ENCODE data around the gene CDC20.

The CDC20 gene

GRCh38 chr1:43329995-43330751 lies 28.6 kb upstream of the CDC20 start:
- no peak for DNase-seq

DNA sequence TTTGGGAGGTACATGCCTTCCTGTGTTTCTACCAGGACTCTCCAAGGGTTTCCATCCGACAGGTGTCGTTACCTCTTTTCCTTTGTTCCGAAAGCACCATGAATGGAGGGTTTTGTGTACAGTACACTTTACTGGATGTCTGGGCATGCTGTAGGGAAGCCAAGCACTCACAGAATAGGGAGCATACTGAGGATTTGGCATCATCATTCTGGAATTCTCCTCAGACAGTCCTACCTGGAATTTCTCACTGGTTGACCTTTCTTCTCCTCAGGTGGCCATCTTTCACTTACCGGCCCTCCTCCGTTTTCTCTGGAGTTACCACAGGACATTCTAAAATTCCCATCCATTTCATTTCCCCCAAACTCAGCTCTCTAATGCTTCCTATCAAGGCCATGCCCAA lies 27.1 kb upstream of the CDC20 start:
- DNase-seq = no peak

DNA sequence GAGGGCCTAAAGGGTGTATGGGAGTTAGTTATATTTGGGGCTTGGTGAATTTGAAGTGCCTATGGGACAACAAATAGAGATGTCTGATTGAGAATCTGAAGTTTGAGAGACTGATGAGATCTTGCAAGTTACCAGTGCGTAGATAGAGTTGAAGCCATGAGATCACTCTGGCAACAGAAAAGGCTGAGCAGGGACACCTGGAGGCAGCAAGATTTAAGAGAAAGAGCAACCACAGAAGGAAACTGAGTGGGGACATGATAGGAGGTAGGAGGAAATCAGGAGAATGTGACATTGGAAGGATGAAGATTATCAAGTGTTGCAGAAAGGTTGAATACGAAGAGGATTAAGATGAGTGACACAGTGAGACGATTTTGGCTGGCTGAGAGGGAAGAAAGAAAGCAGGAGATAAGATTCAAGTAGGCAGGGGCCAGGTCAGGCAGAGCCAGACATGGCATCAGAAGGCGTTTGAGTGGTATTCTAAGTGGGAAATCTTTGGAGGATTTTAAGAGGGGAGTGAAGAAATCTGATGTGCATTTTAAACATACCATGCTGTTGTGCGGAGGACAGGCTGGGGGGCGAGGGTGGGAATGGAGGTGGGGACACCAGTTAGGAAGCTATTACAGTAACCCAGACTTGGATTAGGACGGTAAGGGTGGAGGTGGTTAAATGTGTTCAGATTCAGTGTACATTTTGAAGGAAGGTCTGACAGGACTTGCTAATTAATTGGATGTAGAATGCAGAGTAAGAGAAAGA lies 24.2 kb upstream of the CDC20 start:
- no peak for DNase-seq

DNA sequence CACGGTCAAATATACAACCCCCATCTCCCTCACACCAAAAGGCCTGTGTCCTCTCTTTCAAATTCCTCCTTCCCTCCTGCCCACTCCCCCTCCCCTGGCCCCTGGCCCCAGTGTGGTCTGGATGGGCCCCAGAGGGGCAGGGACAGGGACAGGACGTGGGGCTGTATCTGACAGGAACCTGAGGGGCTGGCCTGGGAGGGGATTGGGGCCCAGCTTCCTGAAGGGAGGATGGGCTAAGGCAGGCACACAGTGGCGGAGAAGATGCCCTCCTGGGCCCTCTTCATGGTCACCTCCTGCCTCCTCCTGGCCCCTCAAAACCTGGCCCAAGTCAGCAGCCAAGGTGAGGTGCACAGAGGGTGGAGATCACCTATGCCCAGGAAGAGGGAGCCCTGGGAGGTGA lies 21.2 kb upstream of the CDC20 start, which contains the start of gene MPL:
Gene MPL (plus strand): TSS at position 231 of the 400 bp plus-strand sequence. CDS start 31 bp downstream, at position 262.
- DNase-seq = no peak

- no peak for DNase-seq
Measured at GRCh38 chr1:43338001-43338400, 20.8 kb upstream of the CDC20 start.

- no peak for DNase-seq
Measured at GRCh38 chr1:43339584-43340232, 19.1 kb upstream of the CDC20 start.

- DNase-seq = no peak
Measured at GRCh38 chr1:43340559-43340958, 18.2 kb upstream of the CDC20 start.

DNA sequence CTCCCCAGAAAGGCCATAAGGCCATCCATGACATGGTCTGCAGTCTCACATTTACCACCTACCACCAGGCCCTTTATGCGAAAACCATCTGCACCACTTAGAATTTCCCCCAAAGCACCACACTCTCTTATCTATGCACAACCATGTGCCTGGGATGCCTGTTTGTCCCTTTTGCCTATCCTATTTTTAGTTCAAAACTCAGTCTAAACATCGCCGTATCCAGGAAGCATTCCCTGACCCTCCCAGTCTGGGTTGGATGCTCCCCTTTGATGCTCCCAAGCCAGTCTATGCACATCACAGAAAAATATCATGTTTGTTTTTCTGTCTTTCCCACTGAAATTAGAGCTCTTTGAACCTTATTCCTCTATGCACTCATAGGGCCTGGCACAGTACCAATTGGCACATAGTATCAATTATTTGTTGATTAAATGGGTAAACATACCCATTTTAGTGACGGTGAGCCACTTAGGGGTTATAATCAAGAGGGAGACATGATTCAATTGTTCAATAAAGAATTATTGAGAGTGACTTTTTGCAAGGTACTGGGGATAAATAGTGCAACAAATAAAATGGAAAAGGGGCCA lies 14.4 kb upstream of the CDC20 start:
- DNase-seq = no peak

DNA sequence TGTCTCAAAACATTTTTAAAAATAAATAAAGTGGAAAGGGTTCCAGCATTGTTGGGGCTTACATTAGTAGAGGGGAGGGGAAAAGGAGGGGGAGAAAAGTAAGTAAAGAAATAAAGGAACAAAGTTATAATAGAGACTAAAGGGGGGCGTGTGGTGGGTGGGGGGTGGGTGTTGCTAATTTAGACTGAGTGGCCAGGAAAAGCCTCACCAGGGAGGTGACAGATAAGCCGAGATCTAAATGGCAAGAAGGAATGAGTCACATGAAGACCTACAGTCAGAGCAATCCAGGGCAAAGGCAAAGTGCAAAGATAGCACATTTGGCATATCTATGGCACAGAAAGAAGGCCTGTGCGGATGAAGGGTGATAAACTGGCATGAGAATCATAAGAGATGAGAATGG lies 13.7 kb upstream of the CDC20 start:
- no peak for DNase-seq

DNA sequence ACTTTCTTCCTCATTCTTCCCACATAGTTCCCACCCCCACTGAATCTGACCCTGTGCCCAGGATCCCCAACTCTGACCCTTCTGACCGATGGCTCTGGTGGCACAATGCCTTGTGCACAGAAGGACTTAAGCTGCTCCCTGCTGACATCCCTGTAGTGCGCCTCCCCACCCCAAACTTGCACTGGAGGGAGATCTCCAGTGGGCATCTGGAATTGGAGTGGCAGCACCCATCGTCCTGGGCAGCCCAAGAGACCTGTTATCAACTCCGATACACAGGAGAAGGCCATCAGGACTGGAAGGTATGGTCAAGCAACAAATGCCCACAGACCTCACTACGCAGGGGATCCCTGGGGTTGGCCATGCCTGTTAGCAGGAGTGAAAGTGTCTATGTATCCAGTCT lies 12.1 kb upstream of the CDC20 start:
- no peak for DNase-seq

DNA sequence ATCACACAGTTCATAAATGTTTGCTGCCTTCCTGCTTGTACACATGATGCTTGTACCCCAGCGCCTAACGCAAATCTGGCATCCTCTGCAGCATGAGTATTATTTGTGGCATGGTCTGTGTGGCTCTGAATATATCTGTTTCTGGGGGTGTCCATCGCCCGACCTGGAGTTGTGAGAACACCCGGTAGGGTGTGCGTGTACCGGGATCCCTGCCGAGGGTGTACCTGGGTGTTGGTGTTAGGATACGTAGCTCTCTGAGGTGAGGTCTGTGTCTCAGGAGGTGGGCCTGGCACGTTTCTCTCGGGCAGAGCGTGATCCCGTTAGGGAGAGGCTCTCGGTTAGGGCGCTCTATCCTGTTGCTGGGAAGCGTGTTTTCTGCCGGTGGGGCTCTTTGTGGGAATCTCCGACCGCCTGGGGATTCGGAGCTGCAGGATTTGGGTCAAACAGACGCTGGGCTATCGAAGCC lies 10.4 kb upstream of the CDC20 start:
- no peak for DNase-seq

DNA sequence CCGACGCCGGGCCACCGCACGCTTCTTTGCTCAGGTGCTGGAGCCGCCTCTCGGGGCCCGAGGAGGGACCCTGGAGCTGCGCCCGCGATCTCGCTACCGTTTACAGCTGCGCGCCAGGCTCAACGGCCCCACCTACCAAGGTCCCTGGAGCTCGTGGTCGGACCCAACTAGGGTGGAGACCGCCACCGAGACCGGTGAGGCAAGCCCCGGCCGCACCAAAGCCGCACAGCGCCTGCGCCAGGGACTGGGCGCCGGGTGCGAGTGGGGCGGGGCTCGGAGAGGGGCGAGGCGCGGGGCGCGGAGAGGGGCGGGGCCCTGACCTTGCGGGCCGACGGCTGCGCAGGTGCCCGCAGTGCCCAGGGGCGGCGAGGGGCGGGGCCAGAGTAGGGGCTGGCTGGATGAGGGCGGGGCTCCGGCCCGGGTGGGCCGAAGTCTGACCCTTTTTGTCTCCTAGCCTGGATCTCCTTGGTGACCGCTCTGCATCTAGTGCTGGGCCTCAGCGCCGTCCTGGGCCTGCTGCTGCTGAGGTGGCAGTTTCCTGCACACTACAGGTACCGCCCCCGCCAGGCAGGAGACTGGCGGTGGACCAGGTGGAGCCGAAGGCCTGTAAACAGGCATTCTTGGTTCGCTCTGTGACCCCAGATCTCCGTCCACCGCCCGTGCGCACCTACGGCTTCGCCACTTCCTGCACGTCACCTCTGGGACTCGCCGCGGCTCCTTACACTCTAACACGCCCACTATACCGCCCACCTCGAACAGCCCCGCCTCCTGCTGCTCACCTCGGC lies 9.8 kb upstream of the CDC20 start:
- peak in 5 of 6 experiments; percentile 20 to 72 (median 67) for DNase-seq

DNA sequence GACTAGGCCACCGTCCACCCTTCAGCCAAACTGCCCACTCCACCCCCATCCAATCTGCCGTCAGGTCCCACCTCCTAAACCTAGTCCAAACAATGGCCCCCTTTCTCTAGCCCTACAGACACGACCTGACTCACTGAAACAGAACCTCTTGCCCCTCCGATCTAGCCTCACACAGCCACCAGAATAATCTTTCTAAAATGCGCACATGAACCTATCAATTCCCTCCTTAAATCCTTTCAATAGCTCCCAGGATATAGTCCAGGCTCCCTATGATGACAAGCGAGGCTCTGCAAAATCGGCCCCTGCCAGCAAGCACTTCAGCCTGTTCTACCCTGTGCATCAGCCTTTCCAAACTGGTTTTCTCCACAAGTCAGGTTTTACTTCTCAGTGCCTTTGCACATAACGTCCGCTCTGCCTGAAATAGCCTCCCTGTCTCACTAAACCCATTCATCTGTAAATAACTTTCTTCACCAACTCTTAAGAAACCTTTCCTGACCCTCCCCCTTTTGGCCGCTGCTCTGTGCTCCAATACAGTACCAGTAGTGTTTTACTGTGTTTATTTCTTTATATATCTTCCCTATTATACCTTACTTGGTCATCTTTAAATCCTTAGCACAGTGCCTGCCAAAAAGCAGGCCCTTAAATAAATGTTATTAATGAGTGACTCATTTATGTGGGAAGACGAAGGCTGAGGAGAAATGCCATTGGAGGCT lies 9.0 kb upstream of the CDC20 start:
- no peak for DNase-seq

- DNase-seq = no peak
Measured at GRCh38 chr1:43350976-43351375, 7.8 kb upstream of the CDC20 start.

GRCh38 chr1:43351421-43352350 lies 7.1 kb upstream of the CDC20 start:
- DNase-seq = no peak

GRCh38 chr1:43352351-43352705 lies 6.5 kb upstream of the CDC20 start:
- no peak for DNase-seq

- DNase-seq = no peak
Measured at GRCh38 chr1:43352881-43353280, 5.9 kb upstream of the CDC20 start.

DNA sequence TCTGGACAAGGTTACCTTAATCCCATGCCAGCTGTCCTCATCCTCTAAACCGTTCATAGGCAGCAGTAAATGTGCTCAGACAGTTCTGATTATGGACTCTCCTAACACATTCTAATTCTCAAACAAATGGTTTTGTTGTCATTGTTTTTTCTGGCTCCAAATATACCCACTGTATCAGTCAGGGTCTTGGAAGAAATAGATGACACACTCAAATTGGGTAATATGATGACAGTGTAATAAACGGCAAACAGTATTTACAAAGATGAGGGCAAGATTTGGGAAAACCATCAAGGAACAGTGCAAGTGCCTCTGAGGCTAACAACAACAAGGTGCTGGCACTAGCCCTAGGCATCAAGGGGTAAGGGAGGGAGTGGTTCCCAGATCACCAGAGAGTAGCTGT lies 4.3 kb upstream of the CDC20 start:
- DNase-seq = no peak

GRCh38 chr1:43354936-43355335 lies 3.8 kb upstream of the CDC20 start:
- no peak for DNase-seq

DNA sequence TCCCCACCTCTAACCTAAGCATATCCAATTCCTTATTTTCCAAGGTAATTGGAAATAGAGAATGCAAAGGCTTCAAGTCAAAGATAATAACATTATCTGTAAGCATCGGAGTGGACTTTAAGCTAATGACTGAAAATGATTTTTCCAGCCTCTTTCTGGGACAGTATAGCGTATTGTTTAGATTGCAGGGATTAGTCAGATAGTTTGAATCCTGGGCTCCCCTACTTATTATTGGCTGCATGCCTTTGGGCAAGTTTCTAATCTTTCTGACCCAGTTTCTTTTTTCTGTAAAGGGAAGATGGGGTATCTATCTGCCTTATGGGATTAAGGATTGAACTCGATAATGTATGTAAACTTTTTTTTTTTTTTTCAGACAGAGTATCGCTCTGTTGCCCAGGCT lies 1.5 kb upstream of the CDC20 start:
- DNase-seq = no peak
